ENCODE results near the gene PTPN4. TPM values are rescaled to one million over a fixed set of nuclear protein-coding genes. Genes with fewer than 3 reads are reported as not detected.

PTPN4 gene
- total and polyA plus RNA-seq, 2 of the 13 experiments (the other 11 are each of a cell fraction or from before 2014, with no cell fraction given): 20.3 to 34.6 TPM

GRCh38 chr2:119735565-119735964, 24.2 kb upstream of the PTPN4 start:
- H3K4me3 ChIP-seq (replicated peaks in 1 of 3; ENCODE audit: insufficient read depth in 1 of 3, low read depth in 2 of 3, low read length in 3 of 3): peak overlapping the region; percentile 35 to 57 (median 37)
- 10% methylated on average over 8 of the region's 8 CpGs for WGBS (ENCODE audit: low lambda C conversion rate)
- in situ Hi-C loops (cut with HindIII; ENCODE audit: extremely low pct_ligation_motif_present, low pct_unique_long_range_greater_than_20kb) (no loop called here), intact Hi-C loops (cut with micrococcal nuclease; ENCODE audit: unreplicated experiment) (no loop called here)
- BruUV-seq (replicated peaks): no TSS peak
- H3K9ac ChIP-seq (ENCODE audit: insufficient read depth, low read depth, low read length): no peak overlapping the region
- FAIRE-seq (peak; percentile 12), ATAC-seq (peak; percentile 60), DNase-seq (ENCODE audit: low spot score) (no peak)
- H3K79me2 ChIP-seq (ENCODE audit: insufficient read depth, low read length): no peaks in the 10 kb centered on the region
- H3K36me3 ChIP-seq (replicated peaks in 1 of 2; ENCODE audit: control insufficient read depth in 1 of 2, insufficient read depth in 2 of 2, low read length in 2 of 2): no peaks in the 10 kb centered on the region
- POLR2A ChIA-PET: no interaction called here
- CTCF ChIA-PET (ENCODE audit: low intra/inter-chr PET ratio, low total read pairs): no interaction called here
- H2AFZ ChIP-seq (ENCODE audit: low read length): peak overlapping the region; percentile 23
- peaks cover 2 to 49% of the 10 kb centered on the region in 2 experiments; a peak in 4 of 5 replicates for H3K27me3 ChIP-seq (ENCODE audit: control insufficient read depth in 1 of 2, insufficient read depth in 2 of 2, low read length in 2 of 2)
- no peak overlapping the region for H3K27ac ChIP-seq (ENCODE audit: extremely low read length, insufficient read depth, low read length)
- H4K20me1 ChIP-seq (ENCODE audit: insufficient read depth, low read length): no peaks in the 10 kb centered on the region
- H3K4me2 ChIP-seq (ENCODE audit: low read depth, low read length): peak overlapping the region; percentile 76
- H3K4me1 ChIP-seq (ENCODE audit: insufficient read depth, low read length): peaks cover 41% of the 10 kb centered on the region
- H3K9me3 ChIP-seq (ENCODE audit: low read length): no peaks in the 10 kb centered on the region
- TF ChIP-seq SP5 (CRISPR knock-in tag; IDR thresholded peaks at IDR 0.05; ENCODE audit: borderline replicate concordance, low read depth): peak; percentile 48; the same call in 1 of the 2 replicates
- TF ChIP-seq MTERF4 (CRISPR knock-in tag; IDR thresholded peaks at IDR 0.05): 0 out of 2 replicates have a peak, but pooled peaks have one; percentile 34
- TF ChIP-seq MEIS1 (CRISPR knock-in tag; IDR thresholded peaks at IDR 0.05; ENCODE audit: borderline replicate concordance): 0 out of 2 replicates have a peak, but pooled peaks have one; percentile 38
- peak; percentile 74 for TF ChIP-seq XRCC5 (optimal IDR thresholded peaks at IDR 0.05; ENCODE audit: low read length)
- peak; percentile 19; the same call in 1 of the 2 replicates for TF ChIP-seq PITX1 (CRISPR knock-in tag; IDR thresholded peaks at IDR 0.05)
- TF ChIP-seq ARID5B (CRISPR knock-in tag; IDR thresholded peaks at IDR 0.05): peak; percentile 31; the same call in 1 of the 2 replicates
- no peak for TF ChIP-seq ZNF10 (CRISPR knock-in tag; IDR thresholded peaks at IDR 0.05; ENCODE audit: borderline replicate concordance, low read depth)
- peak; percentile 44; the same call in 1 of the 2 replicates for TF ChIP-seq MYC (CRISPR knock-in tag; IDR thresholded peaks at IDR 0.05; ENCODE audit: borderline replicate concordance)
- TF ChIP-seq DNMT3B (CRISPR knock-in tag; conservative IDR thresholded peaks at IDR 0.05): no peak
- TF ChIP-seq HNF4A (CRISPR knock-in tag; IDR thresholded peaks at IDR 0.05): peak; percentile 36
- no peak for TF ChIP-seq KDM4B (CRISPR knock-in tag; IDR thresholded peaks at IDR 0.05)
- TF ChIP-seq PRPF4 (IDR thresholded peaks at IDR 0.05; ENCODE audit: low read depth, low read length, poor library complexity, severe bottlenecking): no peak
- TF ChIP-seq MAX (IDR thresholded peaks at IDR 0.05): peak; percentile 41; the same call in 1 of the 2 replicates
- TF ChIP-seq ATF7 (IDR thresholded peaks at IDR 0.05): no peak
- no peak for TF ChIP-seq ATF7 (CRISPR knock-in tag; IDR thresholded peaks at IDR 0.05)
- peak; percentile 72; the same call in 1 of the 2 replicates for TF ChIP-seq MEIS2 (CRISPR knock-in tag; IDR thresholded peaks at IDR 0.05)
- TF ChIP-seq DNMT1 (CRISPR knock-in tag; IDR thresholded peaks at IDR 0.05): no peak
- peak; percentile 74 for TF ChIP-seq ZNF143 (CRISPR knock-in tag; IDR thresholded peaks at IDR 0.05)
- no peak for TF ChIP-seq EEA1 (CRISPR knock-in tag; IDR thresholded peaks at IDR 0.05; ENCODE audit: borderline replicate concordance)
- no peak for TF ChIP-seq NKX3-1 (CRISPR knock-in tag; IDR thresholded peaks at IDR 0.05)
- TF ChIP-seq ZNF614 (CRISPR knock-in tag; IDR thresholded peaks at IDR 0.05; ENCODE audit: borderline replicate concordance): no peak

All from HepG2 (cell line).